Stimulated activated naive CD8-positive, alpha-beta T cell treated with anti-CD3 and anti-CD28 coated beads, Interleukin-15, Interleukin-2, amounts not matched to agents 100 U/mL and 50 U/mL, for 24 hours (primary cell): ENCODE data around the gene AP1S2.
"Not testable (repeated sequence)": the region's sequence is repeated elsewhere in the genome, so short reads cannot be mapped to it uniquely, and the experiment has no call there.

Experiments used
- ATAC-seq: fragments of 150-1000 bp; cut with Tn5 transposase; one replicate; pipeline ENCODE4 v1.10.0; 2021
- DNase-seq: peaks from one replicate; pipeline ENCODE4 v3.0.0; 2021

Gene AP1S2

DNA sequence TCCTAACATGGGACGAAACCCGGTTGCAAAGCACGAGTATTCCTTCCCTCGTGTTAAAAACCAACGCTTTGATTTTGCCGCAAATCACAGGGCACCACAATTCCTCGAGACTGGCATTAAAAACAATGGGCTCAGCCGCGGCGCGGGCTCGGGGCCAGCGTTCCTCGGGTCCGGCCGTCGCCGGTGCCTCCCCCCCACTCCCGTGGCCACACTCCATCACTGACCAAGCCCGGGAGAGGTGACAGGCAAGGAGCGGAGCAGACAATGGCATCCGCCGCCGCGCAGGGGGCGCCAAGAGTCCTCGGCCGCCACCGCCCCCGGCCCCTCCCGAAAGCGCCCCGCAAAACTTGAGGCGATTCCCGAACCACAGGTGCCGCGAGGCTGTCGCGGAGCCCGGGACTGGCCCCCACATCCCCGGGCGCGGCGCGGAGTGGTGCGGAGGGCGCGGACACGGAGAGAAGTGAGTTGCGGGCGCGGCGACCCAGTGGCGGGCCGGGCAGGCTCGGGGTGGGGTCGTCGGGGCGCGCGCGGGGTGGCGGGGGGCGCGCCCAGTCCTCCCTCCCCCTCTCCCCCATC, 445 bp downstream of the AP1S2 start:
- ATAC-seq, result peak; percentile 8
- DNase-seq, result peak; percentile 53

DNA sequence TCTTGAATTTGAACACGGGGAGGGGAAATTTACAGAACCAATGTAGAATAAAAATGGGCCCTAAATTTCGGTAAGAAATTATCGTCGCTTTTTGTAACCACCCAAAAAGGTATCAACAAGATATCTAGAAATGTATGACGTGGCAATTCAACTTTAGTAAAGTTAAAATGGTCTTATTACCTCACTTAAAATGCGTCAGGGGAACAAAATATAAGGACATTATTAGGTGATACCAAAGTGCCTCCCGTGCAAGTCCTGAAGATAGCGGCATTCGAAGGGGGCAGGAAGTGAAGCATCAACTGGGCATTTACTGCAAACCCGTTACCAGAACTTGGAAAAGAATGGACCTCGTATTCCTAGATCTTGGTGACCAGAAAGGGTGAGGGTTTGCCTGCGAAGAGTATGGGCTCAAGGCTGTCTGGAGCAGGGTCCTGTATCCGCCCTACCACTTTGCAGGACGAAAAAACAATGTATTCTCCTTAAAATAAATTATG, 980 bp downstream of the AP1S2 start:
- DNase-seq (no peak), ATAC-seq (no peak)

GRCh38 chrX:15849555-15849954, 5.1 kb downstream of the AP1S2 start:
- ATAC-seq, result no peak
- no peak for DNase-seq

- ATAC-seq (no peak), DNase-seq (no peak)
These were observed 6.0 kb downstream of the AP1S2 start for GRCh38 chrX:15848576-15848975.

- DNase-seq (no peak), ATAC-seq (no peak)
These were observed 10.7 kb downstream of the AP1S2 start for GRCh38 chrX:15843960-15844359.

GRCh38 chrX:15841853-15842516, 12.6 kb downstream of the AP1S2 start:
- DNase-seq (no peak), ATAC-seq (no peak)

DNA sequence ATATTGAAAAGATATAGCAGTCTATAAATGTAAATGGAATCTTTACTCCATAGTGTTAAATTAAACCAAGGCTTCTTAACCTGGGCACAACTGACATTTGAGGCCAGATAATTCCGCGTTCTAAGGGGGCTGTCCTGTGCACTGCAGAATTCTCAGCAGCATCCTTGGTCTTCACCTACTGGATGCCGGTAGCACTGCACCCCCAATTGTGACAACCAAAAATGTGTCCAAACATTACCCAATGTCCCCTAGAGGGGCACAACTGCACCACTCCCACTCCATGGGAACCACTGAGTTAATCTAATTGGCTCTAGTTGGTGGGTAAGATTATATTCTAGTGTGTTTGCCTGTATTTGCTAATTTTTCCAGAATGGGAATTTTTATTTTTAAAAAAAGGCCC, 16.6 kb downstream of the AP1S2 start:
- peak; percentile 40 for ATAC-seq
- DNase-seq, result peak; percentile 9

GRCh38 chrX:15834827-15835595, 19.6 kb downstream of the AP1S2 start:
- no peak for ATAC-seq
- no peak for DNase-seq

DNA sequence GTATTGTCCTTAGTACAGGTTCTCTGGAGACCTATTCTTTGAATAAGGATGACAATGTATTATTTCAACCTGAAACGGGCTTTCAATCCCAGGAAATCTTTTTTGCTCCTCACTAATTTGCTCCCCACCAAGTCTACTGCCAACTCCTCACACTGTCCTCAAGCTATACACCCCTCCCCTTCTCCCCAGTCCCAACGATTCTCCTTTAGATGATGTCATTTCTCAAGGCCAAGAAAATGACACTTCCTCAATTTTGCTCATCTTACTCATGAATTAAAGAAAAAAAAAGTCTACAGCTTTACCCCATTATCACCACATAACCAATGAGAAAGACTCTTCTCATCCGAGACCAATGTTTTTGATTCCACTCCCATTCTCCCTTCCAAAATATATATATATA, 20.6 kb downstream of the AP1S2 start:
- no peak for DNase-seq
- ATAC-seq, result no peak

- not testable (repeated sequence) for DNase-seq, ATAC-seq
These were observed 23.3 kb downstream of the AP1S2 start for GRCh38 chrX:15831347-15831746.

DNA sequence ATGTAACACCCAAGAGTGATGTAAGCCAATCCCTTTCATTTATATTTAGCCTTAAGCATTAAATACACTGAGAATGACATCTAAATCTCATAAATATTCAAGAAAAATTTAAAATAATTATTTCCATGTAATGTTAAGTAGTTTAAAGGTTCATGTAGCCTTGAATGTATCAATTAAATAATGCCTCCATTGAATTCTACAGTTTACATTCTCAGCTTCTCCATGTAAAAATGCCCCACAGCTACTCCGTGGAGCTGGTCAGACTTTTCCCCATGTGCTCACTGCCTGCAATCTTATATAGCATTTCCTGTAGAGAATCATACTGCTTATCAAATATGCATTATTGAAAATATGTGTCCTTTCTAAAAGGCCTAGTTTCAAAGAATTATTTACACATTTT, 25.4 kb downstream of the AP1S2 start:
- ATAC-seq (no peak), DNase-seq (no peak)

DNA sequence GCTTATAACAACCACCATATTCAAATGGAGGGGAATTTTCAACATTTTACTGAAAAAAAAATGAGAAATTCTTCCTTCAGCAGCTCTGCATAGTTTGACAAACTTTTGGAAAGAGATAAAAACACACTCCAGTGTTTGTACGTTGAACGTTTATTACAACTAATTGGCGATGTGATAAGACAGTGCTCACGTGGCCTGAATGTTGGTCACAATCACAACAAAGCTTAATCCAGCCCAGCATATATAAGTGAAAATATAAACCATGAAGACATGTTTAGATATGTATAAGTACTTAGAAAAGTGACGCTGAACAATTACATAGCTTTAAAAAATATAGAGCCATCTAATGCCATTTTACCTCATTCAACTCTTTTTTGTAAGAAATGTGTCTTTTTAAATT, 28.7 kb downstream of the AP1S2 start:
- no peak for DNase-seq

GRCh38 chrX:15822922-15823321, 31.7 kb downstream of the AP1S2 start:
- ATAC-seq (no peak), DNase-seq (no peak)

More for the DNA sequence above, 28.7 kb downstream of the AP1S2 start:
- ATAC-seq, result no peak

DNA sequence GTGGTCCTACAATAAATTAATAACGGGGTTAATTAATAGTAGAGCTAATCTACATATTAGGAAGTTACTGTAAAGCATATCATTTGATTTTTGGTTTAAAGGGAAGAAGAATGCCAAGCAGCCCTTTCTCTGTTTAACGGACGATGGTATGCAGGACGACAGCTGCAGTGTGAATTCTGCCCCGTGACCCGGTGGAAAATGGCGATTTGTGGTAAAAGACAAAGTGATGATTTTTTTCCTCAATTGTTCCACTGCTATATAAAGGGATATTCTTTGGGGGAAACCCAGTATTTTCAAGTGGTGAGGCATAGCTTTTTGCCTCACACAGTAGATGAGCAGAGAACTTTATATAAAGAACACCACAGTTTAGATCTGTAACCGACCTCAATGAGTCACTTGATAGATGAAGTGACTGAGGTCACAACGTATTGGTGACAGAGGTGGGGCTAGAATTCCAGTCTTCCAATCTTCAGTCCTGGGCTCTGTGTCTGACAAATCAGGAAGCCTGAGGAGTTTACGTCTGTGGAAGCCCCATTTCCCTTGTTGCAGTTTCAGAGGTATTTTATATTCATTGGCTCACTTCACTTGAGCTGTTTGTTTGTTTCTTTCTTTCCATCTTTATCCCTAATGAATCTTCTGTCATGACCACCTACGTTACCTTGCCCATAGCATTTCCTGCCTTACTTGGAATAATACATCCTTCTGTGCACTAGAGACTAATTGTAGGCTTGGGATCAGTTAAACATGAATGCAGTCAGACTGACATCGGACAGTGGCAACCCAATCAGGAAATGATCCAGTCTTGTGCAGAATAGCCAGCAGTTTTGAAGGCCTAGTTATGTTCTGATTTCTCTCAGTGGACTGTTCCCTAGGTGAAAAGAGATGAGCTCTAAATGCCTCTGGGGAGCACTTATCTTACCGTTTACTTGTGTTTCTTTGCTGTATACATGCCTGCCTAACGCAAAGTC, 34.2 kb downstream of the AP1S2 start:
- peak; percentile 70 for ATAC-seq
- DNase-seq, result peak; percentile 35

DNA sequence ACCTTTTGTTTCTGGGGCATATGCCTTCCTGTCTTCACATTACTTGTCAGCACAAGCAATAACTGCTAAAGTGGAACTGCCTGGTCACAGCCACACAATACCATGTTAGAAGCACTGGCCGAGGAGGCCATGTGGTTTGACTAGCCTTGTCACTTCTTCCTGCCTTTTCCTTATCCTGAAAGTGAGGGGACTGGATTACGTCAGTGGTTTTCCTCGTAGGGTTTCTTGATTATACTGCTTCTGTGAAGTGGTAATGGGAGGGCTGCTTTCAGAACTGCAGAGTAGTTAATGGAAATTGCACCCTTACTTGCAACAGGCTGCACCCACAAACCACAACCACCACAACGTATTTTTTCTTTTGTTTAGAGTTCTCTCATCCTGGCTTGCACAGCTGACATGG, 37.7 kb downstream of the AP1S2 start:
- ATAC-seq, result peak; percentile 74
- DNase-seq, result peak; percentile 48

GRCh38 chrX:15816438-15816809, 38.2 kb downstream of the AP1S2 start:
- no peak for DNase-seq
- ATAC-seq, result no peak

DNA sequence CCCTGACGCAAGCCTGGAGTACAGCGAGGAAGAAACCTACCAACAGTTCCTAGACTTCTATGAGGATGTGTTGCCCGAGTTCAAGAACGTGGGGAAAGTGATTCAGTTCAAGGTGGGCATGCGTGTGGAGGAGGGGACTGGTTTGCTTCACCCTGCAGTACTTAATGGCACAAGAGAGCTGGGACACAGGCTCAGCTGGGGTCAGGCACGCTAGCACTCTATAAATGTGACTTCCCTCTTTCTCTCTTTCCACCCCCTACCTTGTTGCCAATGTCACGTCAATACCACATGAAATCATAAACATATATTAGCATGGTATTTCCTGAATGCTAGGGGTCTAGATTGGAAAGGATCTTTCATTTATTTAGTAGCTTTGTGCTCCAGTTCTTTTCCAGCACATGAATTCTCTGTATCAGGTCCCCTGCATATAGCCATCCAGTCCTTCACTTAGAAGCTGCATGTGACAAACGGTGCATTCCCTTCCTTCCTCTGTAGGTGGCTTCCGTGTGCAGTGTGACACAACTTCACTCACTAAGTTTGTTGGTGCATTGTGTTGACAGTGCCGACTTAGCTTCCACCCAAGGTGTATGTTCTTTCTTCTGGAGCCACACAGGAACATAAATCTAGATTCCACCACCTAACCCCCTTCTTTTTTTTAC, 38.7 kb downstream of the AP1S2 start:
- DNase-seq, result peak; percentile 26
- peak; percentile 58 for ATAC-seq

- ATAC-seq, result peak; percentile 29
These were observed 39.7 kb downstream of the AP1S2 start for GRCh38 chrX:15814771-15815365.

DNA sequence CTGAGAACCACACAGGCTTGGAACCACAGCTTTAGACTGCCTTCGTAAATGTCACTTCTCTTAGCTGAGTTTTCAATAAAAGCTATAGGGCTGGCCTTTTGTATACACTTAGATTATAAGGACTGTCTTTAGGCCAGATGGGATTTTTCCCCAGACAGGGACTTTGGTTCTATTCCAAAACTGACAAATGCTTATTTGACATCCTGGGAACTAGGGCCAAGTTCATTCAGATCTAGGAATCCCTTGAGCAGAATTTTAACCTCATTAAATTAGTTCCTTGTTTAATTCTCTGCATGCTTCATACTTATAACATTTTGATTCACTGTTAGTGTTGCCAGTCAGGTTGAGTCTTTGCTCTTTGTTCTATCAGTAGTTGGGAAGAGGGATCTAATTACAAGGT, 41.2 kb downstream of the AP1S2 start:
- no peak for ATAC-seq

More at GRCh38 chrX:15814771-15815365, 39.7 kb downstream of the AP1S2 start:
- DNase-seq, result no peak

GRCh38 chrX:15812192-15812938, 42.2 kb downstream of the AP1S2 start:
- ATAC-seq (no peak), DNase-seq (no peak)

More for the DNA sequence above, 41.2 kb downstream of the AP1S2 start:
- no peak for DNase-seq
